Measurements from ENCODE around the gene COL18A1.

COL18A1 gene

GRCh38 chr21:45511007-45511406 lies 106.0 kb downstream of the COL18A1 start:
- TF ChIP-seq CTCF (conservative IDR thresholded peaks at IDR 0.05; ENCODE audit: low read length) (no peak), EZH2phosphoT487 (IDR thresholded peaks at IDR 0.05; ENCODE audit: borderline replicate concordance) (no peak)
- Histone ChIP-seq H3K36me3 (ENCODE audit: insufficient read depth, low read length) (peaks cover 22% of the 10 kb centered on the region; the same call in 1 of the 2 replicates), H3K9me3 (ENCODE audit: insufficient read depth, low read depth, low read length) (no peaks in the 10 kb centered on the region)

GRCh38 chr21:45511661-45512431 lies 106.9 kb downstream of the COL18A1 start:
- TF ChIP-seq CTCF (conservative IDR thresholded peaks at IDR 0.05; ENCODE audit: low read length) (no peak), EZH2phosphoT487 (IDR thresholded peaks at IDR 0.05; ENCODE audit: borderline replicate concordance) (no peak)
- Histone ChIP-seq H3K27me3 (ENCODE audit: insufficient read depth, low read length, poor library complexity, severe bottlenecking) (no peaks in the 10 kb centered on the region), H2AFZ (ENCODE audit: low read length) (no peak overlapping the region), H3K36me3 (ENCODE audit: insufficient read depth, low read length) (peaks cover 22% of the 10 kb centered on the region; the same call in 1 of the 2 replicates), H4K20me1 (ENCODE audit: insufficient read depth, low read length, poor library complexity, severe bottlenecking) (no peaks in the 10 kb centered on the region), H3K9ac (ENCODE audit: low read depth, low read length, poor library complexity, severe bottlenecking) (no peak overlapping the region), H3F3A (ENCODE audit: low read depth) (no peaks in the 10 kb centered on the region), H3K9me3 (ENCODE audit: insufficient read depth, low read depth, low read length) (no peaks in the 10 kb centered on the region), H3K4me3 (ENCODE audit: low read length, poor library complexity, severe bottlenecking) (no peak overlapping the region), H3K4me1 (ENCODE audit: insufficient read depth, low read length, poor library complexity, severe bottlenecking) (no peaks in the 10 kb centered on the region), H3K9me2 (replicated peaks; ENCODE audit: low read depth, low read length) (no peaks in the 10 kb centered on the region), H3K79me2 (ENCODE audit: insufficient read depth, low read length) (no peaks in the 10 kb centered on the region), H3K4me2 (ENCODE audit: low read depth, low read length, poor library complexity, severe bottlenecking) (no peak overlapping the region)

More at GRCh38 chr21:45511007-45511406, 106.0 kb downstream of the COL18A1 start:
- no peak overlapping the region for H2AFZ ChIP-seq (ENCODE audit: low read length)
- H4K20me1 ChIP-seq (ENCODE audit: insufficient read depth, low read length, poor library complexity, severe bottlenecking): no peaks in the 10 kb centered on the region
- H3K4me1 ChIP-seq (ENCODE audit: insufficient read depth, low read length, poor library complexity, severe bottlenecking): no peaks in the 10 kb centered on the region
- no peaks in the 10 kb centered on the region for H3K27me3 ChIP-seq (ENCODE audit: insufficient read depth, low read length, poor library complexity, severe bottlenecking)
- H3K79me2 ChIP-seq (ENCODE audit: insufficient read depth, low read length): no peaks in the 10 kb centered on the region
- H3K4me3 ChIP-seq (ENCODE audit: low read length, poor library complexity, severe bottlenecking): no peak overlapping the region
- H3K9ac ChIP-seq (ENCODE audit: low read depth, low read length, poor library complexity, severe bottlenecking): no peak overlapping the region
- H3K9me2 ChIP-seq (replicated peaks; ENCODE audit: low read depth, low read length): no peaks in the 10 kb centered on the region
- no peak overlapping the region for H3K4me2 ChIP-seq (ENCODE audit: low read depth, low read length, poor library complexity, severe bottlenecking)
- H3F3A ChIP-seq (ENCODE audit: low read depth): no peaks in the 10 kb centered on the region

GRCh38 chr21:45512626-45513002 lies 107.6 kb downstream of the COL18A1 start:
- Histone ChIP-seq H3K27me3 (ENCODE audit: insufficient read depth, low read length, poor library complexity, severe bottlenecking) (no peaks in the 10 kb centered on the region), H3K36me3 (ENCODE audit: insufficient read depth, low read length) (peaks cover 23% of the 10 kb centered on the region; the same call in 1 of the 2 replicates), H3K9ac (ENCODE audit: low read depth, low read length, poor library complexity, severe bottlenecking) (no peak overlapping the region), H4K20me1 (ENCODE audit: insufficient read depth, low read length, poor library complexity, severe bottlenecking) (no peaks in the 10 kb centered on the region), H3K9me3 (ENCODE audit: insufficient read depth, low read depth, low read length) (no peaks in the 10 kb centered on the region), H3K4me3 (ENCODE audit: low read length, poor library complexity, severe bottlenecking) (no peak overlapping the region), H3K4me1 (ENCODE audit: insufficient read depth, low read length, poor library complexity, severe bottlenecking) (no peaks in the 10 kb centered on the region), H3F3A (ENCODE audit: low read depth) (no peaks in the 10 kb centered on the region), H3K79me2 (ENCODE audit: insufficient read depth, low read length) (no peaks in the 10 kb centered on the region), H3K4me2 (ENCODE audit: low read depth, low read length, poor library complexity, severe bottlenecking) (no peak overlapping the region), H2AFZ (ENCODE audit: low read length) (no peak overlapping the region), H3K9me2 (replicated peaks; ENCODE audit: low read depth, low read length) (no peaks in the 10 kb centered on the region)
- TF ChIP-seq EZH2phosphoT487 (IDR thresholded peaks at IDR 0.05; ENCODE audit: borderline replicate concordance): no peak

Data from Loucy (cell line).